PC-3 (cell line): ENCODE measurements around the gene SLC7A6OS. TPM values are rescaled to one million over a fixed set of nuclear protein-coding genes. Genes with fewer than 3 reads are reported as not detected.

Experiments
- ATAC-seq: fragments of 200-7000 bp; cut with Tn5 transposase; 2 replicates; pipeline ENCODE4 v1.9.1; 2020; ENCODE audit warnings: mild to moderate bottlenecking, moderate library complexity
- BruUV-seq: library from RNA; stranded (reverse); fragments of 400-500 nt; replicated peaks from 2 replicates; lab custom pipeline; 2021; lab: Mats Ljungman, UMichigan
- CTCF ChIA-PET: fragments of 300-600 bp; sonication (Branson Sonifier 250); formaldehyde crosslinking; loops from one replicate; lab custom pipeline; 2022; ENCODE audit warnings: antibody characterized with exemption; lab: Charles Lee
- POLR2A ChIA-PET: fragments of 300-600 bp; sonication (Branson Sonifier 250); formaldehyde crosslinking; loops from one replicate; lab custom pipeline; 2022; ENCODE audit warnings: antibody characterized with exemption; ENCODE audit not compliant: unreplicated experiment; lab: Charles Lee
- DNase-seq: peaks from one replicate; pipeline ENCODE4 v3.0.0-alpha.2; 2015
- H2AFZ ChIP-seq: fragments of 300-600 bp; sonication (generic); 2 replicates; pipeline ENCODE4 v1.6.0; 2016; ENCODE audit warnings: antibody characterized with exemption, low read length
- H3F3A ChIP-seq: fragments of 300-600 bp; sonication (generic); one replicate; pipeline ENCODE4 v1.6.0; 2017; ENCODE audit warnings: antibody characterized with exemption, low read length, control low read depth, mild to moderate bottlenecking; ENCODE audit not compliant: unreplicated experiment
- H3K27ac ChIP-seq: fragments of 300-600 bp; sonication (generic); 2 replicates; pipeline ENCODE4 v1.5.1; 2016; ENCODE audit warnings: mild to moderate bottlenecking, low read length
- H3K27me3 ChIP-seq: fragments of 300-600 bp; sonication (generic); 2 replicates; pipeline ENCODE4 v1.6.1; 2016; ENCODE audit warnings: low read length, mixed read lengths
- H3K36me3 ChIP-seq: fragments of 300-600 bp; sonication (generic); 2 replicates; pipeline ENCODE4 v1.6.1; 2016; ENCODE audit warnings: low read depth, mixed run types, low read length, mixed read lengths
- H3K4me1 ChIP-seq: fragments of 300-600 bp; sonication (generic); 2 replicates; pipeline ENCODE4 v1.5.1; 2016; ENCODE audit warnings: low read length; ENCODE audit not compliant: insufficient read depth
- H3K4me2 ChIP-seq: fragments of 300-600 bp; sonication (generic); 2 replicates; pipeline ENCODE4 v1.6.0; 2016; ENCODE audit warnings: low read length
- H3K4me3 ChIP-seq: fragments of 300-600 bp; sonication (generic); 2 replicates; pipeline ENCODE4 v1.5.1; 2016; ENCODE audit warnings: mild to moderate bottlenecking, low read length, mixed read lengths
- H3K79me2 ChIP-seq: fragments of 300-600 bp; sonication (generic); 2 replicates; pipeline ENCODE4 v1.6.1; 2017; ENCODE audit warnings: low read length, mixed read lengths
- H3K9ac ChIP-seq: fragments of 300-600 bp; sonication (generic); 2 replicates; pipeline ENCODE4 v1.6.0; 2016; ENCODE audit warnings: mild to moderate bottlenecking, low read length
- H3K9me2 ChIP-seq: fragments of 300-600 bp; sonication (generic); replicated peaks from 2 replicates; pipeline ENCODE4 v1.6.1; 2016; ENCODE audit warnings: mixed run types, low read length, mixed read lengths
- H3K9me3 ChIP-seq: fragments of 300-600 bp; sonication (generic); 2 replicates; pipeline ENCODE4 v1.6.1; 2016; ENCODE audit warnings: low read length, mixed read lengths
- H4K20me1 ChIP-seq: fragments of 300-600 bp; sonication (generic); 2 replicates; pipeline ENCODE4 v1.6.1; 2016; ENCODE audit warnings: low read length, mixed read lengths
- EZH2 ChIP-seq: fragments of 300-600 bp; sonication (generic); IDR thresholded peaks from one replicate; pipeline ENCODE4 v1.6.1; 2017; ENCODE audit warnings: antibody characterized with exemption, mild to moderate bottlenecking, low read length; ENCODE audit not compliant: unreplicated experiment
- EZH2phosphoT487 ChIP-seq: fragments of 300-600 bp; sonication (generic); IDR thresholded peaks from 2 replicates; pipeline ENCODE4 v1.6.1; 2018; ENCODE audit warnings: mild to moderate bottlenecking, antibody characterized with exemption, low read length, borderline replicate concordance
- intact Hi-C: fragments of 100-400 bp; cut with micrococcal nuclease; formaldehyde crosslinking; loops from 2 replicates; pipeline ENCODE4 v1.9.0; 2023
- total RNA-seq: library from RNA; depleted of rRNA; stranded (reverse); fragments of >200 nt; gene quantifications from 2 replicates; pipeline ENCODE4 v1.2.3, GENCODE V29; 2014
- TF ChIP-seq, protein P1 (sequence below): fragments of 300-600 bp; sonication (generic); conservative IDR thresholded peaks from 2 replicates; pipeline ENCODE4 v1.5.1; 2017; ENCODE audit warnings: antibody characterized with exemption, low read depth, mild to moderate bottlenecking, low read length

SLC7A6OS gene
- total RNA-seq, 1 experiment from 2014 or later: 12.6 TPM

DNA sequence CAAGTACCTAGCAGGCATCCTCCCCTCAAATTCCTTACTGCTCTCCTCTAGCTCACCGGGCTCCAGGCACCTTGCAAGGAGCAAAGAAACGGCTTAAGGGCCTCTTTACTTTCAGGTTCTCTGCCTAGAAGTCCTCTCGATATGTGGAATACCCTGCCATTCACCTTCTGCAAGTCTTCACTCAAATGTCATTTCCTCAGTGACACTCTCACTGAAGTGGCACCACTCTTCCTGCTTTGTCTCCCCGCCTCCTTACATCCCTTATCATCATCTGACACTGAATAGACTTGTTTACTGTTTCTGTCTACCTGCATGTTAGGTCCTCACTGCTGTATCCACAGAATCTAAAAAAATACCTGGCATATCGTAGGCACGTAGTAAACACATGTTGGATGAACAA lies 947 bp downstream of the SLC7A6OS start:
- Histone ChIP-seq H4K20me1 (no peaks in the 10 kb centered on the region), H3K9me3 (no peaks in the 10 kb centered on the region), H3K36me3 (peaks cover 6% of the 10 kb centered on the region; the same call in 1 of the 2 replicates), H3K9me2 (no peaks in the 10 kb centered on the region), H3K27ac (no peak overlapping the region), H3K79me2 (peaks cover 51% of the 10 kb centered on the region), H3K4me3 (peak overlapping the region; percentile 98), H3K4me1 (peaks cover 6% of the 10 kb centered on the region; the same call in 1 of the 2 replicates), H2AFZ (no peak overlapping the region), H3K4me2 (peak overlapping the region; percentile 95), H3K9ac (peak overlapping the region; percentile 89), H3F3A (no peaks in the 10 kb centered on the region), H3K27me3 (no peaks in the 10 kb centered on the region)
- ChIA-PET POLR2A (no interaction called here), CTCF (no interaction called here)
- TF ChIP-seq EZH2 (no peak), EZH2phosphoT487 (no peak)
- TF ChIP-seq, protein P1, sequence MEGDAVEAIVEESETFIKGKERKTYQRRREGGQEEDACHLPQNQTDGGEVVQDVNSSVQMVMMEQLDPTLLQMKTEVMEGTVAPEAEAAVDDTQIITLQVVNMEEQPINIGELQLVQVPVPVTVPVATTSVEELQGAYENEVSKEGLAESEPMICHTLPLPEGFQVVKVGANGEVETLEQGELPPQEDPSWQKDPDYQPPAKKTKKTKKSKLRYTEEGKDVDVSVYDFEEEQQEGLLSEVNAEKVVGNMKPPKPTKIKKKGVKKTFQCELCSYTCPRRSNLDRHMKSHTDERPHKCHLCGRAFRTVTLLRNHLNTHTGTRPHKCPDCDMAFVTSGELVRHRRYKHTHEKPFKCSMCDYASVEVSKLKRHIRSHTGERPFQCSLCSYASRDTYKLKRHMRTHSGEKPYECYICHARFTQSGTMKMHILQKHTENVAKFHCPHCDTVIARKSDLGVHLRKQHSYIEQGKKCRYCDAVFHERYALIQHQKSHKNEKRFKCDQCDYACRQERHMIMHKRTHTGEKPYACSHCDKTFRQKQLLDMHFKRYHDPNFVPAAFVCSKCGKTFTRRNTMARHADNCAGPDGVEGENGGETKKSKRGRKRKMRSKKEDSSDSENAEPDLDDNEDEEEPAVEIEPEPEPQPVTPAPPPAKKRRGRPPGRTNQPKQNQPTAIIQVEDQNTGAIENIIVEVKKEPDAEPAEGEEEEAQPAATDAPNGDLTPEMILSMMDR: no peak
- ATAC-seq (no peak), DNase-seq (no peak)
- intact Hi-C loops: loop anchor here (5.0 kb wide), 1 partner anchor 62 kb away; the partner anchor contains the start of gene PLA2G15
- no TSS peak for BruUV-seq

- ATAC-seq (no peak), DNase-seq (no peak)
- H3F3A ChIP-seq: no peaks in the 10 kb centered on the region
- H3K79me2 ChIP-seq: peaks cover 32% of the 10 kb centered on the region
- H3K9ac ChIP-seq: no peak overlapping the region
- TF ChIP-seq EZH2 (no peak), EZH2phosphoT487 (no peak)
- TF ChIP-seq, protein P1: no peak
- H4K20me1 ChIP-seq: no peaks in the 10 kb centered on the region
- peaks cover 20% of the 10 kb centered on the region for H3K36me3 ChIP-seq
- ChIA-PET CTCF (no interaction called here), POLR2A (no interaction called here)
- no peaks in the 10 kb centered on the region for H3K9me2 ChIP-seq
- H3K4me3 ChIP-seq: no peak overlapping the region
- no peak overlapping the region for H2AFZ ChIP-seq
- no peak overlapping the region for H3K4me2 ChIP-seq
- intact Hi-C loops: no loop called here
- no TSS peak for BruUV-seq
- H3K27me3 ChIP-seq: no peaks in the 10 kb centered on the region
- peaks cover 6% of the 10 kb centered on the region; the same call in 1 of the 2 replicates for H3K4me1 ChIP-seq
- no peaks in the 10 kb centered on the region for H3K9me3 ChIP-seq
- no peak overlapping the region for H3K27ac ChIP-seq
Measured at GRCh38 chr16:68306633-68307032, 4.1 kb downstream of the SLC7A6OS start.

- H3K36me3 ChIP-seq: peaks cover 46% of the 10 kb centered on the region
- TF ChIP-seq, protein P1: no peak
- no peak for TF ChIP-seq EZH2phosphoT487
- TF ChIP-seq EZH2: no peak
- POLR2A ChIA-PET: interaction anchor here (0.8 kb wide), 1 partner anchor 37 kb away, joined by 6 read pairs; the partner anchor contains the start of gene SLC7A6
Measured at GRCh38 chr16:68300734-68301459, 9.8 kb downstream of the SLC7A6OS start.

More at GRCh38 chr16:68300734-68301459, 9.8 kb downstream of the SLC7A6OS start:
- Histone ChIP-seq H3K9ac (no peak overlapping the region), H3K4me1 (peaks cover 12% of the 10 kb centered on the region), H3K4me3 (no peak overlapping the region), H2AFZ (no peak overlapping the region), H3K9me2 (no peaks in the 10 kb centered on the region), H3K27me3 (no peaks in the 10 kb centered on the region), H3K4me2 (no peak overlapping the region), H3K27ac (no peak overlapping the region), H4K20me1 (no peaks in the 10 kb centered on the region), H3K9me3 (no peaks in the 10 kb centered on the region), H3K79me2 (no peaks in the 10 kb centered on the region), H3F3A (peaks cover 3% of the 10 kb centered on the region)
- CTCF ChIA-PET: interaction anchor here (0.6 to 1.1 kb wide), 3 partner anchors 10 to 63 kb away, joined by 3 to 4 read pairs (median 3); partner anchors contain the start of genes PRMT7 and SLC7A6OS
- ATAC-seq (no peak), DNase-seq (no peak)
- BruUV-seq: no TSS peak
- intact Hi-C loops: no loop called here
